ENCODE measurements around the gene NSL1. TPM values are rescaled to one million over a fixed set of nuclear protein-coding genes. Genes with fewer than 3 reads are reported as not detected.

Gene NSL1
- total RNA-seq, 4 donors from 2014 or later, result 17.7 to 46.8 (median 33.5) TPM

DNA sequence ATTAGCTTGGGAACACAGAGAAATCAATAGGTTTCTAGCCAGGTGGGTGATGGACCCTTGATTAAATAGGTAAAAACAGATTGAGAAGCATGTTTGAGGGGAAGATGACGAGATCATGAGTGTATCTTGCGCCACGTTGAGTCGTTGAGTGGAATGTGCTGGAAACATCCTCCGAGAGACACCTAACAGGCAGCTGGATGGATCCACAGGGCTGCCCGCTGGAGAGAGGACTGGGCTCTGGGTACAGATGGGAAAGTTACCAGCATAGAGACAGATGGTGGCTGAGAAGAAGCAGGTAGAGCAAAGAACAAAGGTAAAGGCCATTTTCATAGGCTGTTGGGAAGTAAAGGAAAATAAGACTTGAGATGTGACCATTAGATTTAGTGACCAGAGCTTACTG lies 107.5 kb downstream of the NSL1 start:
- TF ChIP-seq CTCF (IDR thresholded peaks at IDR 0.05; ENCODE audit: low read depth), result no peak

GRCh38 chr1:212683357-212683722 lies 108.2 kb downstream of the NSL1 start:
- no peak for TF ChIP-seq CTCF (IDR thresholded peaks at IDR 0.05; ENCODE audit: low read depth)

DNA sequence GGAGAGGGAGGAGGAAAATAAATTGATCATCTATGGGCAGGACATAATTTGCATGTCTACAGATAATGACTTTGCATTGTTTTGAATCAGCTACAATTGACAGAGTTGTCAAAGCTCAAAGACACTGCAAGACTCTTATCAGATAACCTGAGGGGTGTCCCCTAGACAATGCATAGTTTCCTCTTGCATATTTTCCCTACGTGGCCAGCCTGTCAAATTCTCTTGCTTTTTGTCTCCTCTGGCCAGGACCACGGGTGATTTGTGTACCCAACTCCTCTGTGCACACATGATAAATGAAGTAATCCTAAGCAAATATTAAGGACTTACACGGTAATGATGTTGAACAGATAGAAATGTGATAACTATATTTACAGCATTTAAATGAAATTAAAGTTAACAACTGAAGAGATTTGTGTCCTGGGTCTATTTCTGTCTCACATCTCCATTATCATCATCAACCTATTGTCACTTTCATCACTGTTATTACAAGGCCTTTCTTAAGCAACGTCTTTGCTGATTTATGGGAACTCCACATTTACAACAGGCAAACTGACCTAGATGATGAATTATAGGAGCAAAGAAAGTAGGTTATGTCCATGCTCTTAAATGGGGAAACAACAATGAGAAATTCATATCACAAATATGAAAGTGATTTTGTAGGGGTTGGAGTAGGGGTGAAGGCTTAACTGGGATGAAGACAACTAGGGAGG lies 110.7 kb downstream of the NSL1 start:
- TF ChIP-seq CTCF (IDR thresholded peaks at IDR 0.05; ENCODE audit: low read depth), result no peak

- TF ChIP-seq CTCF (IDR thresholded peaks at IDR 0.05; ENCODE audit: low read depth), result no peak
These were observed 112.8 kb downstream of the NSL1 start for GRCh38 chr1:212678456-212679410.

DNA sequence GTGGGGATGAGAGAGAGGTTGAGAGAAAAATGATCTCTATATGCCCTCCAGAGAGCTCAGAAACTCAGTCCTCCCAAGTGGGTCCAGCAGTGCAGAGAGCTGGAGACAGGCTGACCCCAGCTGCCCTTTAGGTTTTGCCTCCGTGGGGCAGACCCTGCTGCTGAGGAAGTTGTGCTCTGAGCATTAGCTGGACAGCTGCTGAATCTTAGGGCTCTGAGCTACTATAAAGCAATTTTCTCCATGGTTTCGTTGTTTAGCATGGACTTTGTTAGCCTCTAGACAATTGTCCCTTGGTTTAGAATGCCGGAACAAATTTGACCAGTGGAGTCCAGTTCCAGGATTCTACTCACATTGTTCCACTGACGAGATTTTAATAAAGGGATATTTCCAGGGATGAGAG lies 114.0 kb downstream of the NSL1 start:
- no peak for TF ChIP-seq CTCF (IDR thresholded peaks at IDR 0.05; ENCODE audit: low read depth)

DNA sequence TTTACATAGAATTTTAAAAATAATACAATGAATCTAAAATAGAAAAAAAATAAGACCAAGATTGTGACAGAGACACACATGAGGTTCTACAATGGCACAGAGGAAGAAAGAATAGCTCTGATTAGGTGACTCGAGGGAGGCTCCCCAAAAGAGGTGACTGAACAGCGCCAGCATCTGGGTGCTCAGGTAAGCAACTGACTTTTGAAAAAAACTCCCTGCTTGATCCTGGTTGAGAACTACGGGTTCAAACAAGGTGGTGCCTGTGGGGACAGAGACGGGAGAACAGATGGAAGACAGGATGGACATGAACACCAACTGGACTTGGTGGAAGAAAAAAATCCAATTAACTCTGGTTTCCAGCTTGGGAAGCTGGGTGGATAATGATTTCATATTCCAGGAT lies 114.4 kb downstream of the NSL1 start:
- TF ChIP-seq CTCF (IDR thresholded peaks at IDR 0.05; ENCODE audit: low read depth), result no peak

Other genes starting within 250 kb of the NSL1 start
- gene ATF3, start 183.0 kb downstream of the NSL1 start, total RNA-seq, result 10 to 100 TPM in 3 of 4 donors, 1 to 10 TPM in 1; 3.2 to 67.1 (median 20.7) TPM
- 1 to 10 TPM in 3 of 4 donors, under 1 TPM in 1; 0.88 to 2.7 (median 1.6) TPM for gene BATF3, start 91.9 kb downstream of the NSL1 start, total RNA-seq
- gene TATDN3, start 117 bp upstream of the NSL1 start, total RNA-seq, result 10 to 100 TPM; 16.1 to 27.1 (median 22.7) TPM
- not detected for gene SPATA45, start 55.9 kb upstream of the NSL1 start, total RNA-seq
- 1 to 10 TPM; 3.8 to 5.5 (median 4.9) TPM for gene FLVCR1, start 66.5 kb upstream of the NSL1 start, total RNA-seq
- 1 to 10 TPM in 2 of 4 donors, under 1 TPM in 1, not detected in 1; 0.38 to 1.5 (median 1.1) TPM for gene VASH2, start 158.8 kb upstream of the NSL1 start, total RNA-seq
- 10 to 100 TPM; 53.3 to 66.5 (median 62.5) TPM for gene ANGEL2, start 224.1 kb upstream of the NSL1 start, total RNA-seq

All from subcutaneous adipose tissue (tissue), 4 donors.